Hematopoietic multipotent progenitor cell treated with erythropoietin and hydrocortisone succinate and interleukin-3 and kit ligand, for 4 days (in vitro differentiated cells): ENCODE measurements around the gene ULBP1.
A peak's percentile ranks its signal among the peaks of the same experiment; 100 is the strongest.
"Not testable (repeated sequence)": the region's sequence is repeated elsewhere in the genome, so short reads cannot be mapped to it uniquely, and the experiment has no call there.

Source experiments
- DNase-seq: peaks from one replicate; pipeline ENCODE4 v3.0.0-alpha.2; 2015

ULBP1 gene

GRCh38 chr6:149963462-149964307, at the start of gene ULBP1:
TSS of gene ULBP1 (plus strand) at chr6:149963943. CDS start at chr6:149964050, 107 bp downstream.
- DNase-seq: peak; percentile 91

DNA sequence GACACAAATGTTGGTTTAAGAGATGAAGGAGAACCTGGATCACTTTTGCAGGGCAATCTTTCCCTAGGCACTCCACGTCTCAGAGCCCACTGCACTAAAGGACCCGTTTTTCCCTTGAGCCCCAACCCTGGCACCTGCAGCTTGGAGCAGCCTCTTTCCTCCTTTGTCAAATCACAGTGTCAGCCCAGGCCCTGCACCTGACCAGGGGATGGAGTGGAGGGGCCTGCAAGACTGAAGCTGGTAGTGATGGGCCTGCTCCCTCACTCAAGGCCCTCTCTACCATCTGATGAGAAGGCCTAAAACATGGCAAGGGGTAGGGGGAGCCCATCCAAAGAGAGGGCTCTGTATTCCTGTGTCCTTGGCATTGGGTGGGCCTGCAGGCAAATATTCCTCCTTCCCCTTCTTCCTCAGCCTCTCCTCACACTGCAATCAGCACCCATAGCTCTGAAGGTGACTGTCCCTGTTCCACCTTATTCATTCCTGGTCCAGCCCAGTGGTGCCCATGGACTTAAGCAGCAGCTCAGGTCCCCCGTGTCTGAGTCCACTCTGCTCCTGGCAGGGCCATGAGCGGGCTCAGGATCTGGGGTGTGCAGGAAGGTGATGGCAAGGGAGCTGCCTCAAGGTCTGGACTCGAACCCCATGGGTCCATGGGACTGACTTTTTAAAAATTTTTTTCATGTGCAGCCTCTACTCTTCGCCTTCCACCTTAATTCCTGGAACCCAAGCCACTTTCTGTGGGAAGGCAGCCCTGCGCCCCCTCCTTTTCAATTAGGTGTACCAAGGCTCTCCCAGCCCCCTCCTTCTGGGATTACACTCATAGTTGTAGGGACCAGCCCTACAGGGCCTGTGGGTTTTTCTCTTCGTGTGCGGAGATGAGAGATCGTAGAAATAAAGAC, 47.5 kb upstream of the ULBP1 start:
- DNase-seq: no peak

DNA sequence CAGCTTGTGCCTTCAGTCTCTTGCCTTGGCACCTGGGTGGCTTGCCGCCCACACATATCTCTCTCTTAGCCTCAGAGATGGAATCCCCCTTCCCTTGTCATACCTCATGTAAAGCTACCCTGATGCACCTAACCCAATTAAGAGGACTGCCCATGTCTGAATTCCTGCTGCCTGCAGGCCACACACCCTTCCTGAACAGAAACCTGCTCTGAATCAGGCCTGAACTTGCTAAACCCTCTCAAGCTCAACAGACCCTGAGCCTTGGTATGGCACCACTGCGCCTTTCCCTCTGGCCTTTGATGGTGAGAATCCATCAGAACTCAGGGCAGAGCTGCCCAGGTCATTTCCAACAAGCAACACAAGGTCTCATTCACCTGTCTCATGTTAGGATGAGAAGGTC, 46.1 kb upstream of the ULBP1 start:
- DNase-seq: no peak

DNA sequence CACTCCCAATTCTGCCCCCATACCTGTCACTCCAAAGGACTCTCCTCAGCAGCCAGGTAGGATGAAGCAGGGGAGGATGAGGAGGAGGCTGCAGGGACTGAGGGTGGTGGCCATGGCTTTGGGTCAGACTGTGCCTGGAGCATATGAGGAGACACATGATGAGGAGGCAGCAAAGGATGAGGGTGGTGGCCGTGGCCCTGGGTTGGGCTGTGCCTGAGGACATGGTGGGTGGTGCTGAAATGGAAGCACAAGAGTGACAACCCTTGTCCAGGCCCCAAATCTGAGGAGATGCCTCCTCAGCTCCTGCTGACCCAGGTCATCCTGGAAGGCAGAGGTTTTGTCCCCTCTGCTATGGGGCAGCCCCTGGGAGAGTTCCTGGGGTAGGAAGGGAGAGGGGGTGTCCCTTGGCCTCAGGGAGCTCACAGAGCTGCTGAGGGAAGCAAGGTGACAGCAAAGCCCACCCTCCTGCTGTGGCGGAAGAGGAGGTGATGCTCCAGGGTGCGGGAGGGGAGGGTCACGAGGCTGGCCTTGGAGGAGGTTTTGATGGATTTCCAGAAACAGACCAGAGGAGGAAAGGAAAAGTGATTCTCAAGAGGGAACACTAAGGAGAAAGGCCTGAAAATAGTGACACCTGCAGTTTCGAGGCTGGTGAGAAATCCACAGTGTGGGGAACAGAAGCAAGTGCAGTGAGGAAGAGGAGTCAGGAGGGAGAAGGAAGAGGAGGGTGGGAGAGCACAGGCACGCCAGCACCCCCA, 45.4 kb upstream of the ULBP1 start:
- DNase-seq: no peak

DNA sequence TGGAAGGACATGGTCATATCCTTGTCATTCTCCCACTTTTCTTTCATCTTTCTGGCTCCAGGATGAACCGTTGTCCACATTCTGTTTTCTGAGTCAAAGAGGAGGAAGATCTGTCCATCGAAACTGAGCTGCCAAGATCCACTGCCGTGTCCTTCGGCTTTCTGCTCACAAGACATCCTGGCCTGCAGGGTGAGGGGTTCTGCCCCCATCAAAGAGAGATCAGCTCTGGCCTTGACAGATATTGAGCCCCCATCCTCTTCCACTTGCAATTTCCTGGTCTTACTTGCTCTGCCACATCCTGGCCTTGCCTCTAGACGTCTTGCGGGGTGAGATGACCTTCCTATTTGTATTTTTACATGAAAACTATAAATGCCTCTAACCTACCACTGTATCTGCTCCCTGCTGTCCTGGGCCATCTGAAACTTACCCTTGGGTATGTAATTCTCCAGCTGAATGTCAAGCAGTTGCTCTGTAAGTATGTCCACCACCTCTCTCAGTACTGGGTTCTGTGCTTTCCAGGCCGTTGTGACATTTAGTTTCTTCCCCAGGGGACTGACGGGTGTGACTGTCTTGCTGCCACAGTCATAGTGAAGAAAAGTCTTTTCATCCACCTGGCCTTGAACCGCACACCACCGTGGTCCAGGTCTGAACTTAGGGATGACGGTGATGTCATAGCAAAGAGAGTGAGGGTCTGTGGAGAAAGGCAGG, 44.5 kb upstream of the ULBP1 start:
- not testable (repeated sequence) for DNase-seq

DNA sequence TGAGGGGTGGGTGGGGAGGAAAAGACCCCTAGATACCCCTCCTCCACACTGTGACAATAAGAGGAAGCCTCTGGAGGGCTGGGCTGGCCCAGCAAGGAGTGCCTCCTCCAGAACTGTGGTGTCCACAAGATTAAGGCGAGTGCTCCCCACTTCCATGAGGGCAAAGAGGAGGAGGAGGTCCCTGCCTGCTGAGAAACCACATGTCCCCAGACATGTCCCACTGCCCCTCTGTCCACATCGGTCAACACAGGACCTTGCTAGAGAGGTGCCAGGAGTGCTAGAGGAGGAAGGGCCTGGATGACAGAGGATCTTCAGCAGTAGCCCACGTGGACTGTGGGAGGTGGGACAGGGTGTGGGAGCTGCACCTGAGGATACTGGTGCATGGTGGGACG, 43.9 kb upstream of the ULBP1 start:
- DNase-seq: no peak

DNA sequence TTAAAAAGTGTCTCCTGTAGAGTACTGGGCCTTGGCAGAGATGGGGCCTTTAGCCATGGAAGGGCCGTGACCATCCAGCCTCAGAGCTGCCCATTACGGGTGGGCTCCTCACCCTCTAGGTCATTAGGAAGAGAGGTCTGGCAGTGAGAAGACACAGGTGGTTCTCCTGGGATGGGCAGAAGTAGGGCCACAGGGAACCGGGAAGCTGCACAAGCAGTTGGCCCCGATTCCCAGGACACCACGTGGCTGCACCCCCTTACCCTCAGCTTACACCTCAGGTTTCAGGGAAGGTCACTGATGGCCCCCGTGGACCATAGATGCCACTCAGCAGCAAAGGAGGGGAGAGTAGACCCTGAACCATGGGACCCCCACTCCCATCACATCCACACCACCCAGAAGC, 42.4 kb upstream of the ULBP1 start:
- no peak for DNase-seq

- DNase-seq: not testable (repeated sequence)
Measured at GRCh38 chr6:149922091-149922490, 41.7 kb upstream of the ULBP1 start.

- DNase-seq: peak; percentile 96
Measured at GRCh38 chr6:149922642-149923326, 41.0 kb upstream of the ULBP1 start, which contains the start of gene RAET1G. TSS of gene RAET1G (minus strand) at chr6:149923121. CDS start at chr6:149923010, 111 bp downstream.

DNA sequence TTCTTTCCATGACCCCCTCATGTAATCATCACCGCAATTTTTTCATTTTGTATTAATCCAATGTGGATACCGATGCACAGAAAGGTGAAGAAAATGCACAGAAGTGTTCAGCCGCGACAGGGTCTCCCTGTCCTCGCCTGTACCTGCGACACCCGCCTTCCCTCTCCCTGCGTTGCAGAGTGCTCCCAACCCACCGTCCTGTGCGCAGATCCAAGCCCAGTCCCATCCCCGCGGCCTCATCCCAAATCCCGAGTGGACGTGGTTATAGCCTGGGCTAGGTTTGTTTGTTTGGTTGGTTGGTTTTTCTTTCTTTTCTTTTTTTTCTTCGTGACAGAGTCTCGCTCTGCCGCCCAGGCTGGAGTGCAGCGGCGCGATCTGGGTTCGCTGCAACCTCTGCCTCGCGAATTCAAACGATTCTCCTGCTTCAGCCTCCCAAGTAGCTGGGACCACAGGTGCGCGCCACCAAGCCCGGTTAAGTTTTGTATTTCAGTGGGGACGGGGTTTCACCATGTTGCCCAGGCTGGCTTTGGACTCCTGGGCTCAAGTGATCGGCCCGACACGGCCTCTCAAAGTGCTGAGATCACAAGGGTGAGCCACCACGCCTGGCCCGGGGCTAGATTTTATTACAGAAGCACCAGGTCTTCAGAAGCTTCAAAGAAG, 40.3 kb upstream of the ULBP1 start:
- peak; percentile 18 for DNase-seq

GRCh38 chr6:149924206-149924932, 39.4 kb upstream of the ULBP1 start:
- DNase-seq: no peak

GRCh38 chr6:149924933-149925252, 38.9 kb upstream of the ULBP1 start:
- no peak for DNase-seq

DNA sequence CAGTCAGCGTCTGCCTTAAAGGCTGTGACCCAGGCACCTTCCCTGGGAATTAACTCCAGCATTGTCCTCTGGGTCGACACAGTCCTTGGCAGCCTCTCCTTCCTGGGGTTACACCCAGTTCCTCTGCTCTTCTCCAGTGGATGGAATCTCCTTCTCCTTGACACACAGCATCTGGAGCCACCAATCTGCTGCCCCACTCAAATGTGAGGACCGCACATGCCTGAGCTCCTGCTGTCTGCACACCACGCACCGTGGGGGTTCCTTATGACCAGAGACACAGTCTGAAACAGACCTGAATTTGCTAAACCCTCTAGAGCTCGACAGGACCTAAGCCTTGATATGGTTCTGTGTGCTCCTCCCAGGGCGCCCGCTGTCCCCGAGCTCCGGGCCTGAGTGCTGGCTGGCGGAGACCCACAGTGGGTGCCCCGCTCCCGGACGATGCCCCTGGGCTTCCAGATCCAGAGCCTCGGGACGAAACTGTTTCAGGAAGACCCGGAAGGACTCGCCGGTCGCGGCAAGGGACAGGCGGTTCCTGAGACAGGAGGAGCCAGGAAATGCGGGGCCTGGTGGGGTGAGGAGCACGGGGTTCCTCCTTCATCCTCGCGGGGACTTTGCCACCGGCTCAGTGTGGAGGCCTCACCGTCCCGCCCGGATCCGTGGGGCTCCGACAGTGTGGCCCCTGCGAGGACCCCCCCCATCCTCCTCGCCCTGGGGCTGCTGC, 38.3 kb upstream of the ULBP1 start:
- DNase-seq: peak; percentile 31

- peak; percentile 91 for DNase-seq
Measured at GRCh38 chr6:149925974-149926777, 37.6 kb upstream of the ULBP1 start.

GRCh38 chr6:149927025-149927424, 36.7 kb upstream of the ULBP1 start:
- DNase-seq: not testable (repeated sequence)

DNA sequence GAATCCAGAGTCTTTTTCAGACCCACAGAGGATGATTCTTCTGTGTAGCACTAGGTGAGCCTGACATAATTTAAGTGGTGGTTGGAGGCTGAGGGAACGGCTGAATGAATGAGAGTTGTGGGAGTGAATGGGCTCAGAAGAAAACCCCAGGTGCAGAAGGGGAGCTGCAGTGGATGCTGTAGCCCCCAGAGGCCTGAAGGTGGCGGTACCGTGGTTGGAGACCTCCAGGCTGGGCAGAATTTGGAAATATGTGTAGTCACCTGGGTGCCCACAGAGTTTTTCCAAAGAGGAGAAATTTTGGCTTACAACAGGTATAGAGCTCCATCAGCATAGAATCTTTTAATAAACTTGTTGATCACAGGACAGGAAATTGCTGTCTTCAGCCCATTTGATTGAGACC, 34.3 kb upstream of the ULBP1 start:
- peak; percentile 38 for DNase-seq

GRCh38 chr6:149931501-149931900, 32.2 kb upstream of the ULBP1 start:
- DNase-seq: no peak

DNA sequence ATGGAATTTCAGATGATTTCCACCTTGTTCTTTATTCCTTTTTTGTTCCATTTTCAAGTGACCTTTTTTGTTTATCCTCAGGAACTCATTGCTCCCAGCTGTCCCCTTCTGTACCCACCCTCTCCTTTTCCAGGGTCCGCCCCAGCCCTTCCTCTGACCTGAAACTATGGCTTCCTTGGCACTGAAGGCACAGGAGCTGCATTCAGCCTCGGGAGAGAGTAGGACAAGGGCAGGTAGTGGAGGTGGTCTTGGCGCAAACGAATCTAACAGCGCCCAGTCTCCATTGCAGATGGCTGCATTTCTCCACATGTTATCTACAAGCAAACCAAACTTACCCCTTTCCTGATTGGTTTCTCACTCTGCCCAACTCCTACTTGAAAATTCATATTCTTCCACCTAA, 30.7 kb upstream of the ULBP1 start:
- no peak for DNase-seq

DNA sequence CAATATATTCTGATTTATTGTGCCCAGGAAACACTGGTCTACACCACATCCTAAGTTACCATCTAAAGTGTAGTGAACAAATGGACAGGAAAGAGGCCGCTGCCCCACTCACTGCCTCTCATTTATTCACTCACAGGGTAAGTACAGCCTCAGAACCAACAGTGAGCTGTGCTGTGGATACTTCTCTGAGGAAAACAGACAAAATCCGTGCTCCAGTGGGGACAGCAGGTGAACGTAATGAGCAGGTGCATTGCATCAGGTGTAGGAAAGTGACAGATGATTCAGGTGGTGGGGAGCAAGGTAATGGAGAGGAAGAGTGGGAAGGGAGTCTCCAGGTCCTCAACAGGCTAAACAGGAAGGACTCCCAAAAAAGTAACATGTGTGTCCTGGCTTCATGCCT, 30.3 kb upstream of the ULBP1 start:
- no peak for DNase-seq
